HG02870 (cell line): ENCODE data around the gene FOXS1.
"Not testable (repeated sequence)": the region's sequence is repeated elsewhere in the genome, so short reads cannot be mapped to it uniquely, and the experiment has no call there.

Source experiments
- ATAC-seq: cut with Tn5 transposase; IDR thresholded peaks from one replicate; pipeline ENCODE4 v1.9.1; 2021; ENCODE audit warnings: mild to moderate bottlenecking, moderate library complexity; ENCODE audit not compliant: unreplicated experiment

The FOXS1 gene

DNA sequence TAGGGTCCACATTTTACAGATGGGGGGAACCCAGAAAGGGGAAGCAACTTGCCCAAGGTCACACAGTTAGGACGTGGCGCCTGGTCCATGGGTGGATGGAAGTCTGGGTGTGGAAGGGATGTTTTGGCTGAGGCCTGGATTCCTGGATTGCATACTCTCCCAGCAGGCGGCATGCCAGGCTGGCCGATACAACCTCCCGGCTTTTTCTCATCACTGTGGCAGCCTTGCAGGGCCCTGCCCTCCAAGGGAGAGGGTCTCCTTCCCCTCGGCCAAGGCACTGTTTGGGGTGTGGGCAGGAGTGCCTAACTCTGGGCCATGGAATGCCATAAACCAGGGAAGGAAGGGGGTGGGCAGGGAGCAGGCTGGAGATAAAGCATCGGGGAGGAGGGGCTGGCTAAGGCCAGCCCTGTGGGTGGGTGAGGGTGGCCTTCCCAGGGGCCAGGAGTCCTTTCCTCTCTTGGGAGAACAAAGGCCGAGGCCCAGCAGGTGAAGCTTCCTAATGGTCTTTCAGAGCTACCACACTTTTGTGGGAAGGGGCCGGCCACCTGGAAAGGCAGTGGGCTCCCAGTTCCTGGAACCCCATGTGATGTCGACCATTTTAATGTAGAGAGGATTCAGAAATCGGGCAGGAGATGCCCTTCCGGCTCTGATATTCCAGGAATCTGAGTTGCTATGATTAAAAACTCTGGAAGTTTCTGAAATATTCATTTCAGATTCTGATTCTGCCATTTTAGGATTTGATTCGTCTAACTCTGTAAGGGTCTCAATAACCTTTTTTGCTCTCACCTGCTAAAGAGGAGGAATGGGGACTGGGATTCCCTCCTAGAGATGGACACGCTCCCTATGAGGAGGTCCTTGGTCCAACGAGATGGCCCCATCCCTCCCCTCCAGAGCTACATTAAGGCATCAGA lies 4.2 kb downstream of the FOXS1 start:
- no peak for ATAC-seq

DNA sequence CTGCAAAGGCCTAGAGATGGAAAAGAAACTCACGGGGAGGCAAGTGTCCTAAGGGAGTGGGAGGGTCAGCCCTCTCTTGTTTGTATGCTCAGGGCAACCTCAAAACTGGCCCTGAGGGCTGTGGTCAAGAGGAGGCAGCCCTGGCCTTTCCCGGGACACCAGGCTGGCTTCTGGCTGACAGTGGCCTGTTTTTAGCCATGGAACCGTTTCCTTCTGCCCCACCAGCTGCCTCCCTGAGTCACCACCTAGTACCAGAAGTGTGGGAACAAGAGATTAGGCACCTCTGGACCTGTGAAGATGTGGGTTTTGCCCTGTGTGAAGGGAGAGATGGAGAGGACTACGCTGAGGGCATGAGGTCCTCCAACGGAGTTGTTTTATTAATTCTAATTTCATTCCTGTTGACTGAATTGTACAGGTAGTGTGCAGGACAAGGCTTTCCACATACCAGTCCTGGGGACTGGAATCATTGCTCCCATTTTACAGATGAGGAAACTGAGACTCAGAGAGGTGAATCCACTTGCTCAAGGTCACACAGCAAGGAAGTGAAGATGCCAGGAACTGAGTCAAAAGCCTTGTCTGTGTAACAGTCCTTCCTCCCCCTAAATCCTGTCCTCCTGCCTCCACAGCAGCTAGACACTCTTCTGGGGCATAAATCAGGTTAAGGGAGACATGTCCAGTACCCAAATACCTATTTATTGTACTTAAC lies 5.5 kb downstream of the FOXS1 start:
- no peak for ATAC-seq

DNA sequence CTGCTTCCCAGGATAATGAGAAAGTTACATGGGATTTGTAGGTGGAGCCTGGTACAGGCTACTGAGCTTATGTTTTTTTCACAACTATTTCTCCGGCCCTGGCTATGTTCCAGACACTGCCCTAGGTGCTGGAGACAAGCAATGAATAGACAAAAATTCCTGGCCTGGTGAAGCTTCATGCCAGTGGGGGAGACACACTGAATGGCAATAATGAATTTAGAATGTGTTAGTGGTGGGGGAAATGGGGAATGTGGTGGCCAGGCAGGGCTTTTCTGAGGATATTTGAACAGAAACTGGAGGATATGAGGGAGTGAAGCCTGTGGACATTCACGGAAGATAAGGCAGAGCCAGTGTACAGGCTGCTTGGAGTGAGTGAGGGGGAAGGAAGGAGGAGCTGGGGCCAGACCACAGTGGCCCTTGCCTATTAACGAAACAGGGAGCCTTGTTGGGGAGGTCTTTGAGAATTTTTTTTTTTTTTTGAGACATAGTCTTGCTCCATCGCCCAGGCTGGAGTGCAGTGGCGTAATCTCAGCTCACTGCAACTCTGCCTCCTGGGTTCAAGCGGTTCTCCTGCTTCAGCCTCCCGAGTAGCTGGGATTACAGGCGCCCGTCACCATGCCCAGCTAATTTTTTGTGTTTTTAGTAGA lies 6.6 kb downstream of the FOXS1 start:
- no peak for ATAC-seq

DNA sequence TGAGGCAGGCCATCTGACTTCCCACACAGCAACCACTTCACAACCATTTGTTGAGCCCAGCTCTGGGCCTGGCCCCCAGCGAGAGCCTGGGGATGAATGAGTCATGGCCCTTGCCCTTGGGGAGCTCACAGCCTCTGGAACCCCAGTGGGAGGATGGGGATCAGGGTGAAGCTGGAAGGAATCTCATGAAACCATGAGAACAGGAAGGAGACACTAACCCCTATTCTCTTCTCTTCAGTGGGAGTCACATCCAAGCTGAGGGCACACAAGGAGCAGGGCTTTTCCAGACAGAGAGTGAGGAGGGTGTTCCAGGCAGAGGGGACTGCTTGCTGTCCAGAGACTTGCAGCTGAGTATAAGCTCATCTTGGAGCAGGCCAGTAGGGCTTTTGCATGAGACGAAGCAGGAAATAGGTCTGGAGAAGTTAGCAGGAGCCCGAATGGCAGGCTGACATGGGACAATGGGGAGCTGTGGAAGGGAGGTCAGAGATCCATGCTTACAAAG lies 7.5 kb downstream of the FOXS1 start:
- no peak for ATAC-seq

DNA sequence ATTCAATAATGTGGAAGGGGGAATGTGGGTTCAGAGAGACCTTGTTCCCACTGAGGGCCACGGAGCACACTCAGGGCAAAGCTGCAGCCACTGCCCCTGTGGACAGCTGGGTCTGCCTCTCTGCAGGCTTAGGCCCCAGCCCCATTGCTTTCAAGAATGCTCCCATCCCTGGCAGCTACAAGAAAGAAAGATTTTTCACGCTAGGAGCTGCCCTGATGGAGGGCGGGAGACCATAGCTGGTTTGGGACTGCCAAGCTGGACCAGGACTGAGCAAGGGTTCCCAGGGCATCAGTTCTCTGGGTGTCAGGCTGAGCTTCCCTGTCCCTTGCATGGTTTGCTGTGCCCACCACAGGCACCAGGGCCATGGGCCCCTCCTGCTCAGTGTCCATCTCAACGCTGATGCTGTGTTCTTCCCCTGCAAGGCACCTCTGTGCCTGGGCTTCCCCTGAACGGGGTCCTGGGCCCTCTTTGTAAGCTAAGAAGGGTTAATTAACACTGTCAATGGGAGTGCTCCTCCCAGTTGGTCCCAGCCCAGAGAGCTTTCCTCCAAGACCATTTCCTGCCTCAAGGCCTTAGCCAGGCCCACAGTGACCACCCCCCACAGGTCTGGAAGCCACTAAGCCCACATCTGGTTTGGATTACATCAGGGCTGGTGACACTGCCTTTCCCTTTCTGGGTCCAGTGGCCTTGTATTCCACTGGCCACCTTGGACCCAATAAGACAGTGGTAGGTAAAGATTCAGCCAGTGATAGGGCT lies 8.4 kb downstream of the FOXS1 start:
- ATAC-seq = no peak

DNA sequence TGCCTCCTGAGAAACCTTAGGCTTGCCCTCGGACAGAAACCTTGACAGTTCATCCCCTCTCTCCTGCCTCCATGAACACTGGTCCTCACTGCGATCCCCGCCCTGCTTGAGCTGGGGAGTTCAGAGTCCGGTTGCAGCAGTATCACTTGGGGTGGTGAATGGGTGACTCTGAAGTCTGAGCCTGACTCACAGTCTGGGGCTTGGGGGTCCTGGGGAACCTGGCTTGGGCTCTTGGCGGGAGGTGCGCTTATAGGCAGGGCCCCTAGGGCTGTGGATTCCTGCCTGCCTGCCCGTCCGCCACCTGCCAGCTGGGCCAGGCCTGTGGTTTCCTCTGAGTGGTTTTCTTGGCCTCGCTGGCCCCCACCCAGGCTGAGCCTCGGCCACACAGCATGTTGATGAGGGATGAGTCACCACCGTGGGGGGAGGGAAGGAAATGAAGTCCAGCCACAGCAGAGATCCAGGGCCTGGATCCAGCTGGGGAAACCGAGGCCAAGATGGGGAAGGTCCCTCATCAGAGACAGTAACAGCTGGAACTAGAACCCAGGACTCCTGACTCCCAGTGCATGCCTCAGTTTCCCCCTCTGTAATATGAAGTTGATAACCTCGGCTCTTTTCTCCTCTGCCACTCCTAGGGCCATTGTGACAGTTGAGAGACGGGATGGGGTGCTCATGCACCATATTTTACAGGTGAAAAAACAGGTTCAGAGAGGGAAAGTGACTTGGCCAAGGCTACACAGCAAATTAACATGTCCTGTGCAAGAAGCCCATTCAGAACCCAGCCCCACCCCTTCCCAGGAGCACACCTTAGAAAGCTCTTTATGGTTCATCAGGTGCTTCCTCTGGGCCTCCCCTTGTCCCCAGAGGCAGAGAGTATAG lies 9.2 kb downstream of the FOXS1 start:
- no peak for ATAC-seq

DNA sequence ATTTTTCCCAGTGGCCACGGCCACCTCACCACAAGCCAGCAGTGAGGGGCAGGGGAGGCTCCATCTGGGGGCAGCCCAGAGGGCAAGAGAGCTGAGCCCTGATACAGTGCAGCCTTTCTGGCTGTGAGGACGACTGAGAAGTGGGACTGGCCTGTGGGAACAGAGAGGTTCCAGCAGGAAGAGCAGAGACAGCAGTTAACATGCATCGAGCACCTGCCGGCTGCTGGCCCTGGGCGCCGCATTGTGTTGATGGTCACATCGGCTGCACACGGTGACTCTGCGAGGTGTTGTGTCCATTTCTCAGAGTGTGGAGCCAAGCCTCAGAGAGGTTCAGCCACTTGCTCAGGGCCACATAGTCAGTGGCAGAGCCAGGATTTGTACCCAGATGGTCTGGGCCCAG lies 9.8 kb downstream of the FOXS1 start:
- ATAC-seq = no peak

DNA sequence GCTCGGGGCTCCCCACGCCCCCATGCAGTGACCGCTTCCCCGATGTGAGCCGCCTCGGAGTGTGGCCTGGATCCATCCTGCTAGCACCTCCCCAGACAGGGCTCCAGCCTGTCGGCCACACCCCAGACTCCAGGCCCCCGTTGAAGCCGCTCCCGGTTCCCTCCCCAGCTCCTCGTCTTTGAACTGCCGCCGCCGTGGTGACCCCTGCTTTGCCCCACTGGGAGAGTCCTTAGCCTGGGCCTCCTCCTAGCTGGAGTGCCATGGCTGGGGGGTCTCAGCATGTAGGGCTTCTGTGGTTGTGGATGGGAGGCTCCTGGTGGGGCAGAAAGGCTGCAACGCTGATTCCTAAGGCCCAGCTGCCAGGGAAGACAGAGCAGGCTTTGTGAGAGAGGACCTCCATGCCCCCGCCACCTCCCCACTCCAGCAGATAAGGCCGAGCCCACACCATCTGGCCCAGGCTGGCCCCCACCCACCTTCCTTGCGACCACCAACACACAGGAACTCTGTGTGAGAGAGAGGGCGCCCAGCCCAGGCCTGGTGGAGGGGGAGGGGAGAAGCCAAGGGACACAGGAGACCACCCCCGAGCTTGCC lies 11.4 kb downstream of the FOXS1 start:
- no peak for ATAC-seq

DNA sequence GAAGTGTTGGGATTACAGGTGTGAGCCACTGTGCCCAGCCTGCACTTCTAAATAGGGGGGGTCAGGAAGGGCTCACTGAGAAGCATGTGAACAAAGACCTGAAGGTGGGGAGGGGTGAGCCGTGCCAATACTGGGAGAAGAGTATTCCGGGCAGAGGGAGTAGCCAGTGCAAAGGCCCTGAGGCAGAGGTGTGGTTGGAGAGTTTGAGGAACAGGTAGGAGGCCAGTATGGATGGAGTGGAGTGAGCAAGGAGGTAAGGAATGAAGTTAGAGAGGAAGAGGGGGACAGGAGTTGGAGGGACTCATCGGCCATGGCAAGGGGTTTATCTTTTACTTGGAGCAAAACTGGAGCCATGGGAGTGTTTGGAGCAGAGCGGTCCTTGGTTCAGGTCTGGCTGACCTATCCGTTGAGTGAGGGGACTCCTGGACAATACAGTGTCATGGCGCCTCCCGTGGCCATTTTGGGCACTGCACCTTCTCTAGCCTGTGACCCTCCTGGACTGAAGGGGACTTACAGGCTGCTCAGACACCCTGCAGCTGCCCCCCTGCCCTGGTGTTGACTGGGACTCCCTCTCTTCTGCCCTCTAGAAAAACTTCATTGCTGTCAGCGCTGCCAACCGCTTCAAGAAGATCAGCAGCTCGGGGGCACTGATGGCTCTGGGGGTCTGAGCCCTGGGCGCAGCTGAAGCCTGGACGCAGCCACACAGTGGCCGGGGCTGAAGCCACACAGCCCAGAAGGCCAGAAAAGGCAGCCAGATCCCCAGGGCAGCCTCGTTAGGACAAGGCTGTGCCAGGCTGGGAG lies 12.1 kb downstream of the FOXS1 start:
- ATAC-seq = no peak

DNA sequence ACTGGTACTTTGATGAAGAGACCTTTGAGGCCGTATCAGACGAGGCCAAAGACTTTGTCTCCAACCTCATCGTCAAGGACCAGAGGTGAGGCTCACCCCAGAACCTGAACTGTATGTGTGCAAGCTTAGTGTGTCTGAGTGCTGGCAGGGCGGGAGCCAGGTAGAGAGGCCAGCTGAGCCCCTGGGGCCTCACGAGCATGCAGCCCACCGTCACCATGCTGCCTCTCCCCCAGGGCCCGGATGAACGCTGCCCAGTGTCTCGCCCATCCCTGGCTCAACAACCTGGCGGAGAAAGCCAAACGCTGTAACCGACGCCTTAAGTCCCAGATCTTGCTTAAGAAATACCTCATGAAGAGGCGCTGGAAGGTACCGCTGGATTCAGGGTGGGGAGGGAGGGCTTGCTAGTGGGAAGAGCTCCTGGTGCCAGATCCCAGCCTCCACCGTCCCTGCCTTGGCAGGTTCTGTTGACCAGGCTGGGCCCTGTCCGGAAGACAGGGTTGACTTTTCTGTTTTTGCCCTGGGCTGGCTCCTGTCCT lies 13.6 kb downstream of the FOXS1 start:
- no peak for ATAC-seq

DNA sequence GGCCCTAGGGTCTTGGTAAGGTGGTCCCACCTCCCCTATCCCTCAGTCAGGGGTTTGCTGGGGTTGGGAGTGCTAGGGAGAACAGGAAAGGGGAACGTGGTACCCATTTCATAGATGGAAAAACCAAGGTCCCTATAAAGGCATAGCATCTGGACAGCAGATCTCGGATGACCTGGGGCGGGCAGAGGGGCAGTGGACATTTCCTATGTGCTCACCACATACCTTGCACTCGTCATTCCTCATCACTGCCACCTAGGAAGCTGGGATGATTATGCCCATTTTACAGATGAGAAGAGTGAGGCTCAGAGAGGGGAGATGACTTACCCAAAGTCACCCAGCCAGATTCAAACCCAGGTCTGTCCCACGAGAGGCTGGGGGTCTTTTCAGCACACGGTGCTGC lies 14.2 kb downstream of the FOXS1 start:
- ATAC-seq = no peak

DNA sequence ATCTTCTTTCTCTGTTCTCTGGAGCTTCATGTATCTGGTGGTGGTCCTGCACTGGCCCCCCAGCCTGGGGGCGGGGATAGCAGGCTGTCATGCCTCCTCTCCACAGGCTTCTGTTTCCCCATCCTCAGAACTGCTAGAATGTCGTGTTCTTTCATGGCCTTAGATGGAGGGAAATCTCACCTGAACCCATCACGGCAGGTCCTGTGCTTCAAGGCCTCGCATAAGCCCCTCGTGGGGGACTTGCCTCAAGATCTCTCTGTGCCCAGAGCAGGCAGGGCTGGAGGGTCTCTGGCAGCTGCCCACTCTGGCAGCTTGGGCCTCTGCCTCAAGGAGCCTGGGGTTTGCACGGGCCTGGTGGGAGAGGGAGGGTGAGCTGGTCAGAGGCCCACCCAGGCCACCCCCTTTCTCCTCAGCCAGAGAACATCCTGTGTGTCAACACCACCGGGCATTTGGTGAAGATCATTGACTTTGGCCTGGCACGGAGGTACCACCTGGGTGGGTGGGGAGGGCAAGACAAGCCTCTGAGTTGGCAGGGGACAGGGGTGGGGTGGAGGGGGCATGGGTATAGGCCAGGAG lies 14.9 kb downstream of the FOXS1 start:
- no peak for ATAC-seq

DNA sequence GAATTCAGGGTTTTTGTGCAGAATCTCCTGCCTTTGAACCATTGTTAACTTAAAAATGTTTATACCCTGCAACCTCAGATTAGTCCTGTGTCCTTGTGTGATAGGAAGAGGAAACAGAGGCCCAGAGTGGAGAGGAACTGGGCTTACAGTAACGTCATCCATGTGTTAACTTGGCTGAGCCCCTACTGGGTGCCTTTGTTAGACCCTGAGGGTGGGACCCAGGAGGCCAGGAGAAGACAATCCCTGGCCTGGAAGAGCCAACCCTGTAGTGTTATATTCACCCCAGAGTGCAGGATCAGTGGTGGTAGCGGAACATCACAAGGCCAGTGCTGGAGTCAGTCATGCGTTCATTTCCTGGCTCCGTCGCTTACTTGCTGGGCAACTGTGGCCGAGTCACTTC lies 15.7 kb downstream of the FOXS1 start:
- ATAC-seq = no peak

DNA sequence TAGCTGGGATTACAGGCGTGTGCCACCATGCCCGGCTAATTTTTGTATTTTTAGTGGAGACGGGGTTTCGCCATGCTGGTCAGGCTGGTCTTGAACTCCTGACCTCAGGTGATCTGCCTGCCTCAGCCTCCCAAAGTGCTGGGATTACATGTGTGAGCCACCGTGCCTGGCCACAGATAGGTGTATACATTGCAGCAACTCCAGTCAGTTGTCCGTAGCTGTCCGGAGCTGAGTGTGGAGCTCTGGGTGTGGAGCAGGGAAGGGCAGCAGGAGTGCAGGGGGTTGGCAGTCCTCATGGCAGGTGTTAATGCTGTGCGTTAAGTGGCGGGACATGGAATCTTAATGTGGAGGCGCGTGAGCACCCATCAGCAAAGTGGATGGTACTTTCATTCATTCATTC lies 17.4 kb downstream of the FOXS1 start:
- not testable (repeated sequence) for ATAC-seq

DNA sequence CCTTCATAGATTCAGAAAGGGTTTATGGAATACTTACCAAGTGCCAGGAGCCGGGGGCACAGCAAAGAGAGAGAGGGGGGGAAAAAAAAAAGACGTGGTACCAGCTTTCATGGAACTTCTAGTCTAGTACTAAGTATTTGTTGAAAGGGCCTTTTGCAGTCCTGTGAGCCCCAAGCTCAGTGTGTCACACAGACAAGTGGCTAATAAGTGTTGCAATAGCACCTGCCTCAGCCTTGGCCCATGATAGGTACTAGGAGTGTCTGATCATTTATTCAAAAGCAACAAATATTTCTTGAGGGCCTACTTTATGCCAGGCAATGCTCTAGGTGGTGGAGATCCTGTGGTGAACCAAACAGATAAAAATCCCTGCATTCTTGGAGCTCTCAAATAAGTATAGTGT lies 18.3 kb downstream of the FOXS1 start:
- no peak for ATAC-seq

DNA sequence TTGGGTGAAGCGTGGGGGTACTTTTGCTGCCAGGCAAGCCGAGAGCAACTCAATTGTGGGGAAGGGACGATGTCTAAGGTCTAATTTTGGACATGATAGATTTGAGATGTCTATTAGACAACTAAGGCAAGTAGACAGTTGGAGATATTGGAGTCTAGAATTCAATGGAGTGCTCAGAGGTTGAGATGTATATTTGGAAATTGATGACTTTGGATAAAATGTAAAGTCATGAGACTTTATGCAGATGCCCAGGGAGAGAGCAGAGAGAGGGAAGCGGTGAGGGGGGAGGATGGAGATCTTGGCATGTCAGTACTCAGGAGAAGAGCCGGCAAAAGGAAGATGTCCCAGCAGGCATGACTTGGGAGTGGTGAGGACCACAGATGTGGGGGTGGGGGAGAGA lies 19.3 kb downstream of the FOXS1 start:
- no peak for ATAC-seq

DNA sequence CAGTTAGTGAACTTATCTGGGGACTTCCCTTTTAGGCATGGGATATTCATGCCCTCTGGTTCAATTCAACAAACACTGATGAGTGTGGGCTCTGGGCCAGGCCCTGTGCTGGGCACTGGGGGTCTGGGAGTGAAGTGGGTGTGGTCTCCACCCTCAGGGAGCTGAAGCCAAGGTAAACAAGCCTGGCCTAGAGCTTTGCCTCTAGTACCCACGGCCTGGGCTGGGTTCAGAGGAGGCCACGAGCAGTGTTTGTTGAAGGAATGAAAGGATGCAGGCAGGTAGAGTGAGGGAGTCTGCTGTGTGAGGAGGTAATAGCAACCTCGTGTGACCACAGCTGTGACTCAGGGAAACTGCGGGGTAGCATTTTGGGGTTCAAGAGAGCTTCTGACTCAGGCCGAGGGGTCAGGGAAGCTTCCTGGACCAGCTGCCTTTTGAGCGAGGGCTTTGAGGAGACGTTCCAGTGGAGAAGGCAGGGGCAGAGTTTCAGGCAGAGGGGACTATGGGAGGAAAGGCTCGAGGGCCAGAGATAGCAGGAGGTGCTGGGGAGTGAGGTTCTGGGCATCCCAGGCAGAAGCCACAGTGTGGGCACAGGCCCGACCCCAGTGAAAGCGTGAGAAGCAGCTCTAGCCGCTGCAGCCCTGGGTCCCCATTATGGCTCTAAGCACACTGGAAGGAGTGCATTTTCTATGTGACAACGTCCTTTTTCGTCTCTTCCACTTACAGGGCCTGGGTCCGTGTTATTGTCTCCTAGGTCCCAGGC lies 20.7 kb downstream of the FOXS1 start:
- no peak for ATAC-seq
